Activated T-cell treated with anti-CD3 and anti-CD28 coated beads, Interleukin-2, amount 50 U/mL, for 4 hours (primary cell): Measurements from ENCODE around the gene UNC45B. TPM values are rescaled to one million over a fixed set of nuclear protein-coding genes. Genes with fewer than 3 reads are reported as not detected.
"Not testable (repeated sequence)": the region's sequence is repeated elsewhere in the genome, so short reads cannot be mapped to it uniquely, and the experiment has no call there.

ENCODE experiments used
- ATAC-seq, 2 donors: fragments of 200-7000 bp; cut with Tn5 transposase; one replicate each; pipeline ENCODE4 v1.10.0; 2021
- DNase-seq: peaks from one replicate; pipeline ENCODE4 v3.0.0-alpha.2; 2020
- H3K27me3 Mint-ChIP-seq: one replicate; pipeline ENCODE4 v1.8.0; 2021; ENCODE audit warnings: low read depth, mixed read lengths
- H3K36me3 Mint-ChIP-seq: one replicate; pipeline ENCODE4 v1.8.0; 2022; ENCODE audit warnings: mixed read lengths; ENCODE audit not compliant: insufficient read depth
- H3K4me1 Mint-ChIP-seq: one replicate; pipeline ENCODE4 v1.8.0; 2021; ENCODE audit warnings: low read depth, mixed read lengths
- H3K4me3 Mint-ChIP-seq: one replicate; pipeline ENCODE4 v1.8.0; 2021; ENCODE audit warnings: mild to moderate bottlenecking, moderate library complexity, mixed read lengths
- H3K9me3 Mint-ChIP-seq: one replicate; pipeline ENCODE4 v1.8.0; 2021; ENCODE audit warnings: mixed read lengths
- total RNA-seq, 3 donors: library from RNA; stranded (reverse); gene quantifications; one replicate each; pipeline ENCODE4 v1.2.1, GENCODE V29; 2021

Gene UNC45B
- total RNA-seq, 3 donors from 2014 or later = not detected

- H3K27me3 Mint-ChIP-seq = no peaks in the 10 kb centered on the region
- H3K4me1 Mint-ChIP-seq = peaks cover 38% of the 10 kb centered on the region
- peak; percentile 40 for DNase-seq
- peak in 1 of 2 donors; percentile 41 for ATAC-seq
- no peak overlapping the region for H3K4me3 Mint-ChIP-seq
- no peaks in the 10 kb centered on the region for H3K9me3 Mint-ChIP-seq
- no peaks in the 10 kb centered on the region for H3K36me3 Mint-ChIP-seq
Observed at GRCh38 chr17:35192708-35193107, 45.1 kb downstream of the UNC45B start.

GRCh38 chr17:35194001-35194400 lies 46.4 kb downstream of the UNC45B start, which contains the start of gene SLC35G3:
Gene SLC35G3 (minus strand): TSS chr17:35194393. CDS start chr17:35194307, 86 bp downstream.
- ATAC-seq, H3K27me3 Mint-ChIP-seq, H3K4me3 Mint-ChIP-seq, H3K36me3 Mint-ChIP-seq, H3K9me3 Mint-ChIP-seq, DNase-seq: not testable (repeated sequence)
- peaks cover 25% of the 10 kb centered on the region for H3K4me1 Mint-ChIP-seq

DNA sequence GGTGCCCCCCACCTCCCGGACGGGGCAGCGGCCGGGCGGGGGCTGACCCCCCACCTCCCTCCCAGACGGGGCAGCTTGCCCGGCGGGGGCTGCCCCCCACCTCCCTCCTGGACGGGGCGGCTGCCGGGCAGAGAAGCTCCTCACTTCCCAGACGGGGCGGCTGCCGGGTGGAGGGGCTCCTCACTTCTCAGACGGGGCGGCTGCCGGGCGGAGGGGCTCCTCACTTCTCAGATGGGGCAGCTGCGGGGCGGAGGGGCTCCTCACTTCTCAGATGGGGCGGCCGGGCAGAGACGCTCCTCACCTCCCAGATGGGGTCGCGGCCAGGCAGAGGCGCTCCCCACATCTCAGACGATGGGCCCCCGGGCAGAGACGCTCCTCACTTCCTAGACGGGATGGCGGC lies 47.4 kb downstream of the UNC45B start:
- peaks cover 16% of the 10 kb centered on the region for H3K4me1 Mint-ChIP-seq
- not testable (repeated sequence) for H3K9me3 Mint-ChIP-seq, DNase-seq, ATAC-seq, H3K27me3 Mint-ChIP-seq, H3K36me3 Mint-ChIP-seq, H3K4me3 Mint-ChIP-seq

- Mint-ChIP-seq H3K9me3 (peaks cover 12% of the 10 kb centered on the region), H3K4me1 (peaks cover 16% of the 10 kb centered on the region)
- not testable (repeated sequence) for H3K36me3 Mint-ChIP-seq, ATAC-seq, H3K4me3 Mint-ChIP-seq, H3K27me3 Mint-ChIP-seq, DNase-seq
Observed at GRCh38 chr17:35202582-35202981, 55.0 kb downstream of the UNC45B start.

- Mint-ChIP-seq H3K4me3 (no peak overlapping the region), H3K9me3 (peaks cover 17% of the 10 kb centered on the region), H3K27me3 (no peaks in the 10 kb centered on the region), H3K4me1 (peaks cover 74% of the 10 kb centered on the region), H3K36me3 (peaks cover 4% of the 10 kb centered on the region)
- ATAC-seq (peak; percentile 18 to 23), DNase-seq (peak; percentile 33)
Observed at GRCh38 chr17:35210741-35211140, 63.1 kb downstream of the UNC45B start.

DNA sequence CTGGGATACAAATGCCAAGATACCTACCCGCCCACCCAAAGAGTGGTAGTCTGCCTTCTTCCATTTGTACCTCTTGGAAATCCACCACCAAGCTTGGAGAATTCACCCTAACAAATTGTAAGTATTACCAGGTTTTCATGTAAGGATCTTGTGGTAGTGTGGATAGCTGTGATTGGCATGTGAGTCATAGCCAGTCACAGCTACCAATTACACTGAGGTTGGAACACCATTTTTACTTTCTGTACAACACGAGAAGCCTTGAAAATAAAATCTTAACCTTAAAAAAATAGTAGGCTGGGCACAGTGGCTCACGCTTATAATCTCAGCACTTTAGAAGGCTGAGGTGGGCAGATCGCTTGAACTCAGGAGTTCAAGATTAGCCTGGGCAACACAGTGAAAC lies 65.1 kb downstream of the UNC45B start:
- peaks cover 17% of the 10 kb centered on the region for H3K9me3 Mint-ChIP-seq
- peaks cover 78% of the 10 kb centered on the region for H3K4me1 Mint-ChIP-seq
- peak overlapping the region; percentile 46 for H3K4me3 Mint-ChIP-seq
- DNase-seq (no peak), ATAC-seq (peak; percentile 25 to 40)
- H3K27me3 Mint-ChIP-seq = no peaks in the 10 kb centered on the region
- H3K36me3 Mint-ChIP-seq = peaks cover 3% of the 10 kb centered on the region

- Mint-ChIP-seq H3K36me3 (peaks cover 3% of the 10 kb centered on the region), H3K4me1 (peaks cover 83% of the 10 kb centered on the region), H3K9me3 (peaks cover 17% of the 10 kb centered on the region), H3K4me3 (peak overlapping the region; percentile 61), H3K27me3 (no peaks in the 10 kb centered on the region)
- no peak for ATAC-seq
- no peak for DNase-seq
Observed at GRCh38 chr17:35213412-35213940, 65.9 kb downstream of the UNC45B start.

- H3K36me3 Mint-ChIP-seq = peaks cover 3% of the 10 kb centered on the region
- ATAC-seq (peak; percentile 59 to 63), DNase-seq (no peak)
- H3K27me3 Mint-ChIP-seq = no peaks in the 10 kb centered on the region
- peak overlapping the region; percentile 61 for H3K4me3 Mint-ChIP-seq
- H3K9me3 Mint-ChIP-seq = peaks cover 17% of the 10 kb centered on the region
- H3K4me1 Mint-ChIP-seq = peaks cover 86% of the 10 kb centered on the region
Observed at GRCh38 chr17:35214192-35214591, 66.6 kb downstream of the UNC45B start.

- Mint-ChIP-seq H3K9me3 (peaks cover 17% of the 10 kb centered on the region), H3K27me3 (no peaks in the 10 kb centered on the region), H3K4me3 (peak overlapping the region; percentile 61), H3K36me3 (peaks cover 3% of the 10 kb centered on the region), H3K4me1 (peaks cover 86% of the 10 kb centered on the region)
- no peak for DNase-seq
- peak; percentile 64 to 69 for ATAC-seq
Observed at GRCh38 chr17:35214631-35215273, 67.1 kb downstream of the UNC45B start.

- H3K4me1 Mint-ChIP-seq = peaks cover 83% of the 10 kb centered on the region
- ATAC-seq (no peak), DNase-seq (no peak)
- no peak overlapping the region for H3K4me3 Mint-ChIP-seq
- no peaks in the 10 kb centered on the region for H3K27me3 Mint-ChIP-seq
- peaks cover 11% of the 10 kb centered on the region for H3K9me3 Mint-ChIP-seq
- peaks cover 3% of the 10 kb centered on the region for H3K36me3 Mint-ChIP-seq
Observed at GRCh38 chr17:35217107-35217506, 69.5 kb downstream of the UNC45B start.

DNA sequence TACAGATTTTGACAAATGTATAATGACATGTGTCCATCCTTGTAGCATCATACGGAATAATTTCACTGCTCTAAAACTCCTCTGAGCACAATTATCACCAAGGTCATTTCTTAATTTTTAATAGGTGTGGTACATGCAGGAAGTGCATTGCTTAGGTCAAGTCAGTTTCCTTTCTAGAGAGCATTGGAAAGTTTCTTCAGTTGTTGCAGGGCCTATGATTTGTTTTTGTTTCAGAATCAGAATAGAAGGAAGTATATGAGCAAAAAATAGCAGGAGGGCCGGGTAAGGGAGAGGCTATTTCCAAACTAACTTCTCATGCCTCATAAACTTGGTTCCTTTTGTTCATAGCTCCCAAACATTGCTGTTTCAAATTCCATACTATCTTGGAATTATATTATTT lies 71.3 kb downstream of the UNC45B start:
- no peak for ATAC-seq

DNA sequence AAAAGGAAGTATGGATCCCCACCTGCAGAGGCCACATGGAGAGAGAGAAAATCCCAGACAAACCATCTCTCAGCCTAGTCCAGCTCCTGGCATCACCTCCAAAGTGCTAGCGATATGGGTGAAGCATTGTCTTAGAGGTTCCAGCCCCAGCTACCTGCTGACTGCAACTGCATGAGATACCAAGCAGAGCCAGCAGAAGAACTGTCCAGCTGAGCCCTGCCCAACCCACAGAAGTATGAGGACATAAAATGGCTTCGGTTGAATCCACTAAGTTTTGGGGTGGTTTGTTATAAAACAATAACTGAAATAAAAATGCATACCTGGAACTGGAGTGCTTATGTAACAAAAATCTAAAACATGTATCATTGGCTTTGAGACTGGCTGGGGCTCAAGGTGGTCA lies 74.8 kb downstream of the UNC45B start:
- Mint-ChIP-seq H3K36me3 (peaks cover 7% of the 10 kb centered on the region), H3K4me3 (no peak overlapping the region), H3K9me3 (peaks cover 4% of the 10 kb centered on the region), H3K4me1 (peaks cover 45% of the 10 kb centered on the region), H3K27me3 (no peaks in the 10 kb centered on the region)
- ATAC-seq (no peak), DNase-seq (no peak)

More for the DNA sequence above, 71.3 kb downstream of the UNC45B start:
- H3K4me3 Mint-ChIP-seq = peak overlapping the region; percentile 45
- H3K27me3 Mint-ChIP-seq = no peaks in the 10 kb centered on the region
- H3K9me3 Mint-ChIP-seq = peaks cover 4% of the 10 kb centered on the region
- peaks cover 4% of the 10 kb centered on the region for H3K36me3 Mint-ChIP-seq
- DNase-seq = no peak
- H3K4me1 Mint-ChIP-seq = peaks cover 68% of the 10 kb centered on the region

- Mint-ChIP-seq H3K4me1 (peaks cover 35% of the 10 kb centered on the region), H3K27me3 (no peaks in the 10 kb centered on the region), H3K36me3 (peaks cover 7% of the 10 kb centered on the region), H3K9me3 (peaks cover 4% of the 10 kb centered on the region), H3K4me3 (no peak overlapping the region)
- DNase-seq (no peak), ATAC-seq (no peak)
Observed at GRCh38 chr17:35224436-35224835, 76.8 kb downstream of the UNC45B start.

- Mint-ChIP-seq H3K36me3 (peaks cover 14% of the 10 kb centered on the region), H3K27me3 (no peaks in the 10 kb centered on the region), H3K4me1 (peaks cover 37% of the 10 kb centered on the region), H3K9me3 (peaks cover 4% of the 10 kb centered on the region), H3K4me3 (no peak overlapping the region)
- DNase-seq (no peak), ATAC-seq (no peak)
Observed at GRCh38 chr17:35227546-35227945, 79.9 kb downstream of the UNC45B start.

DNA sequence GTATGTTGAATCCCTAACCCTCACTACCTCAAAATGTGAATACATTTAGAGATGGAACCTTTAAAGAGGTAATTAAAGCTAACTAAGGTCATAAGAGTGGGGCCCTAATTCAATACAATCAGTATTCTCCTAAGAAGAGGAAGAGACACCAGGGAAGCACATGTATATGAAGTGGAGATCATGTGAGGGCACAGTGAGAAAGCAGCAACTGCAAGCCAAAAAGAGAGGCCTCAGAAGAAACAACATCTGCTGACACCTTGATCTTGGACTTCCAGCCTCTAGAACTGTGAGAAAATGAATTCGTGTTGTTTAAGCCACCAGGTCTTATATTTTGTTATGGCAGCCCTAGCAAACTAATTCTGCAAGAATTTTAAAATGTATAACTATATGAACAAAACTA lies 82.0 kb downstream of the UNC45B start:
- H3K4me1 Mint-ChIP-seq = peaks cover 48% of the 10 kb centered on the region

More for the DNA sequence above, 82.0 kb downstream of the UNC45B start:
- Mint-ChIP-seq H3K27me3 (no peaks in the 10 kb centered on the region), H3K4me3 (no peak overlapping the region), H3K9me3 (no peaks in the 10 kb centered on the region), H3K36me3 (peaks cover 8% of the 10 kb centered on the region)
- ATAC-seq (no peak), DNase-seq (no peak)
